Thyroid gland (tissue), 4 donors: ENCODE data around the gene SLC13A3.

Experiments used
- POLR2A ChIP-seq, 2 donors: fragments of 450-650 bp; IDR thresholded peaks; one replicate each; pipeline ENCODE4 v1.6.1; 2017; ENCODE audit warnings: antibody characterized with exemption in 2 of 2, mild to moderate bottlenecking in 2 of 2, moderate library complexity in 1 of 2
- TF ChIP-seq, protein P1 (sequence below), 6 experiments: fragments of 200-600 bp in 3 of 6; fragments of 450-650 bp in 3 of 6; sonication (generic) in 3 of 6; IDR thresholded peaks; one replicate each; pipeline ENCODE4 v1.5.1; 2016 to 2019; ENCODE audit warnings: antibody characterized with exemption in 6 of 6, mild to moderate bottlenecking in 2 of 6, inconsistent platforms in 1 of 6, moderate library complexity in 1 of 6

DNA sequence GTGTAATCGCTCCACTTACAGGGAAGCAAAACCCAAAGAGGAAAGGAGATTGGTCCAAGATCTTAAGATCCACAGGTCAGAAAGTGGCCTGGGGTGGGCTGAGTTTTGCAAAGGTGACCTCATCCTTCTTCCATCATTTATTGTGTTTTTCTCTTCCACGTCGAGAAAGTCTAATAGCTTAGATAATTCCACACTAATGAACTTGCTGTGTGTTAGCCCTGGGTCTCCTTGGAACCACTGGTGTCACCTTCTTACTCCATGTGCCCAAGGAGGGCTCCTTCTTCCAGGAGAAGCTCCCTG is 1.7 kb downstream of the SLC13A3 start:
- TF ChIP-seq, protein P1, sequence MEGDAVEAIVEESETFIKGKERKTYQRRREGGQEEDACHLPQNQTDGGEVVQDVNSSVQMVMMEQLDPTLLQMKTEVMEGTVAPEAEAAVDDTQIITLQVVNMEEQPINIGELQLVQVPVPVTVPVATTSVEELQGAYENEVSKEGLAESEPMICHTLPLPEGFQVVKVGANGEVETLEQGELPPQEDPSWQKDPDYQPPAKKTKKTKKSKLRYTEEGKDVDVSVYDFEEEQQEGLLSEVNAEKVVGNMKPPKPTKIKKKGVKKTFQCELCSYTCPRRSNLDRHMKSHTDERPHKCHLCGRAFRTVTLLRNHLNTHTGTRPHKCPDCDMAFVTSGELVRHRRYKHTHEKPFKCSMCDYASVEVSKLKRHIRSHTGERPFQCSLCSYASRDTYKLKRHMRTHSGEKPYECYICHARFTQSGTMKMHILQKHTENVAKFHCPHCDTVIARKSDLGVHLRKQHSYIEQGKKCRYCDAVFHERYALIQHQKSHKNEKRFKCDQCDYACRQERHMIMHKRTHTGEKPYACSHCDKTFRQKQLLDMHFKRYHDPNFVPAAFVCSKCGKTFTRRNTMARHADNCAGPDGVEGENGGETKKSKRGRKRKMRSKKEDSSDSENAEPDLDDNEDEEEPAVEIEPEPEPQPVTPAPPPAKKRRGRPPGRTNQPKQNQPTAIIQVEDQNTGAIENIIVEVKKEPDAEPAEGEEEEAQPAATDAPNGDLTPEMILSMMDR (IDR thresholded peaks at IDR 0.05) = no peak
- TF ChIP-seq POLR2A (IDR thresholded peaks at IDR 0.05) = no peak
